ENCODE measurements around the gene PLAGL2. TPM values are rescaled to one million over a fixed set of nuclear protein-coding genes. Genes with fewer than 3 reads are reported as not detected.
"Not testable (repeated sequence)": the region's sequence is repeated elsewhere in the genome, so short reads cannot be mapped to it uniquely, and the experiment has no call there.

The PLAGL2 gene
- total RNA-seq, 1 donor from 2014 or later: 123 TPM

- Mint-ChIP-seq H3K4me3 (no peak overlapping the region), H3K9me3 (no peaks in the 10 kb centered on the region), H3K36me3 (ENCODE audit: low read depth) (no peaks in the 10 kb centered on the region), H3K27me3 (ENCODE audit: insufficient read depth) (no peaks in the 10 kb centered on the region), H3K4me1 (ENCODE audit: low read depth) (no peaks in the 10 kb centered on the region), H3K27ac (no peak overlapping the region)
- no peak for DNase-seq (ENCODE audit: low spot score)
- intact Hi-C loops (cut with micrococcal nuclease): no loop called here
These were observed 27.6 kb downstream of the PLAGL2 start for GRCh38 chr20:32179934-32180333.

GRCh38 chr20:32179515-32179914 lies 28.0 kb downstream of the PLAGL2 start:
- DNase-seq (ENCODE audit: low spot score): no peak
- Mint-ChIP-seq H3K4me1 (ENCODE audit: low read depth) (no peaks in the 10 kb centered on the region), H3K27me3 (ENCODE audit: insufficient read depth) (no peaks in the 10 kb centered on the region), H3K9me3 (no peaks in the 10 kb centered on the region), H3K4me3 (no peak overlapping the region), H3K36me3 (ENCODE audit: low read depth) (no peaks in the 10 kb centered on the region), H3K27ac (no peak overlapping the region)
- intact Hi-C loops (cut with micrococcal nuclease): no loop called here

GRCh38 chr20:32177696-32178095 lies 29.8 kb downstream of the PLAGL2 start:
- DNase-seq (ENCODE audit: low spot score); intact Hi-C loops (cut with micrococcal nuclease); H3K9me3 Mint-ChIP-seq; H3K4me3 Mint-ChIP-seq; H3K27ac Mint-ChIP-seq; H3K4me1 Mint-ChIP-seq (ENCODE audit: low read depth); H3K36me3 Mint-ChIP-seq (ENCODE audit: low read depth); H3K27me3 Mint-ChIP-seq (ENCODE audit: insufficient read depth): not testable (repeated sequence)

- Mint-ChIP-seq H3K36me3 (ENCODE audit: low read depth) (peaks cover 19% of the 10 kb centered on the region), H3K27me3 (ENCODE audit: insufficient read depth) (no peaks in the 10 kb centered on the region), H3K9me3 (no peaks in the 10 kb centered on the region), H3K27ac (no peak overlapping the region), H3K4me3 (no peak overlapping the region), H3K4me1 (ENCODE audit: low read depth) (no peaks in the 10 kb centered on the region)
- intact Hi-C loops (cut with micrococcal nuclease): no loop called here
- DNase-seq (ENCODE audit: low spot score): no peak
These were observed 39.2 kb downstream of the PLAGL2 start for GRCh38 chr20:32168184-32168910.

- intact Hi-C loops (cut with micrococcal nuclease): no loop called here
- Mint-ChIP-seq H3K9me3 (no peaks in the 10 kb centered on the region), H3K27me3 (ENCODE audit: insufficient read depth) (no peaks in the 10 kb centered on the region), H3K4me3 (no peak overlapping the region), H3K36me3 (ENCODE audit: low read depth) (peaks cover 22% of the 10 kb centered on the region), H3K27ac (no peak overlapping the region), H3K4me1 (ENCODE audit: low read depth) (no peaks in the 10 kb centered on the region)
- DNase-seq (ENCODE audit: low spot score): no peak
These were observed 40.0 kb downstream of the PLAGL2 start for GRCh38 chr20:32167552-32167951.

- peaks cover 36% of the 10 kb centered on the region for H3K36me3 Mint-ChIP-seq (ENCODE audit: low read depth)
- H3K27me3 Mint-ChIP-seq (ENCODE audit: insufficient read depth): no peaks in the 10 kb centered on the region
- no peak overlapping the region for H3K4me3 Mint-ChIP-seq
- no peaks in the 10 kb centered on the region for H3K4me1 Mint-ChIP-seq (ENCODE audit: low read depth)
- intact Hi-C loops (cut with micrococcal nuclease): no loop called here
- H3K27ac Mint-ChIP-seq: no peak overlapping the region
- H3K9me3 Mint-ChIP-seq: no peaks in the 10 kb centered on the region
- no peak for DNase-seq (ENCODE audit: low spot score)
These were observed 41.6 kb downstream of the PLAGL2 start for GRCh38 chr20:32165836-32166545.

- Mint-ChIP-seq H3K9me3 (no peaks in the 10 kb centered on the region), H3K27me3 (ENCODE audit: insufficient read depth) (no peaks in the 10 kb centered on the region), H3K4me3 (no peak overlapping the region), H3K4me1 (ENCODE audit: low read depth) (no peaks in the 10 kb centered on the region), H3K27ac (no peak overlapping the region), H3K36me3 (ENCODE audit: low read depth) (peaks cover 41% of the 10 kb centered on the region)
- no peak for DNase-seq (ENCODE audit: low spot score)
- intact Hi-C loops (cut with micrococcal nuclease): no loop called here
These were observed 42.4 kb downstream of the PLAGL2 start for GRCh38 chr20:32164984-32165735.

- no peak overlapping the region for H3K4me3 Mint-ChIP-seq
- no peaks in the 10 kb centered on the region for H3K27me3 Mint-ChIP-seq (ENCODE audit: insufficient read depth)
- DNase-seq (ENCODE audit: low spot score): no peak
- no peak overlapping the region for H3K27ac Mint-ChIP-seq
- no peaks in the 10 kb centered on the region for H3K9me3 Mint-ChIP-seq
- no peaks in the 10 kb centered on the region for H3K4me1 Mint-ChIP-seq (ENCODE audit: low read depth)
- intact Hi-C loops (cut with micrococcal nuclease): no loop called here
- peaks cover 44% of the 10 kb centered on the region for H3K36me3 Mint-ChIP-seq (ENCODE audit: low read depth)
These were observed 43.6 kb downstream of the PLAGL2 start for GRCh38 chr20:32163951-32164350.

GRCh38 chr20:32162351-32162750 lies 45.2 kb downstream of the PLAGL2 start:
- H3K4me3 Mint-ChIP-seq: no peak overlapping the region

GRCh38 chr20:32160341-32160740 lies 47.2 kb downstream of the PLAGL2 start:
- intact Hi-C loops (cut with micrococcal nuclease): no loop called here
- peaks cover under 1% of the 10 kb centered on the region for H3K4me1 Mint-ChIP-seq (ENCODE audit: low read depth)
- no peak for DNase-seq (ENCODE audit: low spot score)
- H3K27ac Mint-ChIP-seq: no peak overlapping the region
- peaks cover 47% of the 10 kb centered on the region for H3K36me3 Mint-ChIP-seq (ENCODE audit: low read depth)
- no peaks in the 10 kb centered on the region for H3K9me3 Mint-ChIP-seq
- H3K27me3 Mint-ChIP-seq (ENCODE audit: insufficient read depth): no peaks in the 10 kb centered on the region
- no peak overlapping the region for H3K4me3 Mint-ChIP-seq

More at GRCh38 chr20:32162351-32162750, 45.2 kb downstream of the PLAGL2 start:
- intact Hi-C loops (cut with micrococcal nuclease): no loop called here
- Mint-ChIP-seq H3K4me1 (ENCODE audit: low read depth) (no peaks in the 10 kb centered on the region), H3K9me3 (no peaks in the 10 kb centered on the region), H3K27me3 (ENCODE audit: insufficient read depth) (no peaks in the 10 kb centered on the region), H3K27ac (no peak overlapping the region), H3K36me3 (ENCODE audit: low read depth) (peaks cover 50% of the 10 kb centered on the region)
- DNase-seq (ENCODE audit: low spot score): no peak

- H3K36me3 Mint-ChIP-seq (ENCODE audit: low read depth): peaks cover 46% of the 10 kb centered on the region
- peaks cover 5% of the 10 kb centered on the region for H3K4me1 Mint-ChIP-seq (ENCODE audit: low read depth)
- H3K27me3 Mint-ChIP-seq (ENCODE audit: insufficient read depth): no peaks in the 10 kb centered on the region
- H3K4me3 Mint-ChIP-seq: no peak overlapping the region
- no peaks in the 10 kb centered on the region for H3K9me3 Mint-ChIP-seq
- DNase-seq (ENCODE audit: low spot score): no peak
- intact Hi-C loops (cut with micrococcal nuclease): loop anchor here (10.0 kb wide), 1 partner anchor 325 kb away; no protein-coding TSS in a partner anchor
- H3K27ac Mint-ChIP-seq: no peak overlapping the region
These were observed 47.7 kb downstream of the PLAGL2 start for GRCh38 chr20:32159766-32160221.

GRCh38 chr20:32158943-32159660 lies 48.4 kb downstream of the PLAGL2 start:
- Mint-ChIP-seq H3K4me3 (no peak overlapping the region), H3K27me3 (ENCODE audit: insufficient read depth) (no peaks in the 10 kb centered on the region), H3K9me3 (no peaks in the 10 kb centered on the region), H3K36me3 (ENCODE audit: low read depth) (peaks cover 41% of the 10 kb centered on the region), H3K27ac (no peak overlapping the region), H3K4me1 (ENCODE audit: low read depth) (peaks cover 5% of the 10 kb centered on the region)
- intact Hi-C loops (cut with micrococcal nuclease): loop anchor here (10.0 kb wide), 1 partner anchor 326 kb away; no protein-coding TSS in a partner anchor
- no peak for DNase-seq (ENCODE audit: low spot score)

Data from activated T-helper 1 cell treated with anti-CD3 and anti-CD28 coated beads, Interleukin-12 subunit alpha, Interleukin-12 subunit beta, Interleukin-2, Interleukin-4 antibody, amounts not matched to agents 30 ng/mL and 10 ng/mL and 1 ng/mL, durations not matched to agents 14 hours and 24 hours and 36 hours (primary cell).